K562 (cell line): Measurements from ENCODE around the gene ZYG11A. TPM values are rescaled to one million over a fixed set of nuclear protein-coding genes. Genes with fewer than 3 reads are reported as not detected.

ENCODE experiments used
- ATAC-seq: fragments of 200-7000 bp; cut with Tn5 transposase; 3 replicates; pipeline ENCODE4 v1.9.1; 2020; ENCODE audit warnings: moderate library complexity
- BruUV-seq: library from RNA; stranded (reverse); fragments of 400-500 nt; replicated peaks from 2 replicates; lab custom pipeline; 2021; lab: Mats Ljungman, UMichigan
- CTCF ChIA-PET: fragments of 300-600 bp; formaldehyde crosslinking; extraction: SDS; loops from one replicate; lab custom pipeline; 2021; ENCODE audit warnings: low intra/inter-chr PET ratio; lab: Yijun Ruan, JAX
- POLR2A ChIA-PET: fragments of 300-600, 350-650 bp; sonication (Branson Sonifier 250); formaldehyde crosslinking; extraction: SDS; loops from one replicate; lab custom pipeline; 2021; ENCODE audit warnings: antibody characterized with exemption, inconsistent platforms; lab: Yijun Ruan, JAX
- DNase-seq, 4 experiments: peaks; one replicate each; pipeline versions ENCODE4 v3.0.0 to v3.0.0-alpha.2; 2011 to 2018; ENCODE audit warnings: low spot score in 3 of 4, mixed read lengths in 3 of 4; ENCODE audit errors: extremely low read depth in 1 of 4
- FAIRE-seq: peaks from 2 replicates; lab custom pipeline; 2011; peaks lifted over from hg19 to GRCh38; lab: Jason Lieb, UNC
- H2AFZ ChIP-seq: 2 replicates; pipeline ENCODE4 v1.6.0; 2011; ENCODE audit warnings: low read depth, low read length, control low read depth, inconsistent platforms
- H3K27ac ChIP-seq: fragments of 200-600 bp; 3 replicates; pipeline ENCODE4 v1.8.0; 2011; ENCODE audit warnings: low read depth, mild to moderate bottlenecking, control low read depth, inconsistent platforms, low read length, moderate library complexity, mixed read lengths; ENCODE audit errors: extremely low read depth
- H3K27me3 ChIP-seq, 2 experiments: fragments of 300-600 bp in 1 of 2; 2 replicates in 1 of 2; 3 replicates in 1 of 2; pipeline versions ENCODE4 v1.6.0 to v1.8.0; 2011; ENCODE audit warnings: inconsistent platforms in 2 of 2, low read length in 2 of 2, mild to moderate bottlenecking in 1 of 2, mixed read lengths in 1 of 2, moderate library complexity in 1 of 2; ENCODE audit not compliant: control insufficient read depth in 2 of 2, insufficient read depth in 2 of 2
- H3K36me3 ChIP-seq: fragments of 300-600 bp; 3 replicates; pipeline ENCODE4 v1.8.0; 2011; ENCODE audit warnings: mild to moderate bottlenecking, low read length, inconsistent platforms; ENCODE audit not compliant: control insufficient read depth, insufficient read depth
- H3K4me1 ChIP-seq, 2 experiments: fragments of 200-600 bp in 1 of 2; replicated peaks in 1 of 2; 2 replicates in 1 of 2; 3 replicates in 1 of 2; pipeline versions ENCODE4 v1.5.1 to v1.8.0; 2011; ENCODE audit warnings: inconsistent platforms in 2 of 2, low read length in 2 of 2, mild to moderate bottlenecking in 1 of 2, mixed read lengths in 1 of 2, moderate library complexity in 1 of 2; ENCODE audit not compliant: control insufficient read depth in 2 of 2, insufficient read depth in 2 of 2
- H3K4me2 ChIP-seq: 2 replicates; pipeline ENCODE4 v1.6.1; 2011; ENCODE audit warnings: low read length, control low read depth, inconsistent platforms, mixed read lengths; ENCODE audit not compliant: insufficient read depth
- H3K4me3 ChIP-seq: fragments of 200-600 bp; sonication (generic), shearing (Covaris generic); 2 replicates; pipeline ENCODE4 v1.5.1; 2016; ENCODE audit warnings: control low read depth, inconsistent platforms
- H3K79me2 ChIP-seq: fragments of 200-600 bp; 3 replicates; pipeline ENCODE4 v1.8.0; 2011; ENCODE audit warnings: low read length, inconsistent platforms; ENCODE audit not compliant: control insufficient read depth, insufficient read depth
- H3K9ac ChIP-seq, 2 experiments: 2 replicates each; pipeline versions ENCODE4 v1.6.0 to v1.6.1; 2011; ENCODE audit warnings: low read depth in 2 of 2, low read length in 2 of 2, control low read depth in 1 of 2, inconsistent platforms in 1 of 2, mild to moderate bottlenecking in 1 of 2, mixed read lengths in 1 of 2; ENCODE audit not compliant: insufficient read depth in 1 of 2
- H3K9me1 ChIP-seq: one replicate; pipeline ENCODE4 v1.6.0; 2011; ENCODE audit warnings: inconsistent platforms, mild to moderate bottlenecking, low read length, moderate library complexity; ENCODE audit not compliant: control insufficient read depth, insufficient read depth
- H3K9me3 ChIP-seq: replicated peaks from 2 replicates; pipeline ENCODE4 v1.5.1; 2011; ENCODE audit warnings: low read depth, low read length, inconsistent platforms; ENCODE audit not compliant: control insufficient read depth, insufficient read depth
- H4K20me1 ChIP-seq: replicated peaks from 2 replicates; pipeline ENCODE4 v1.6.1; 2011; ENCODE audit warnings: low read length, inconsistent platforms, mixed read lengths; ENCODE audit not compliant: control insufficient read depth, insufficient read depth
- HMG20A ChIP-seq: fragments of 450-650 bp; formaldehyde crosslinking; conservative IDR thresholded peaks from 2 replicates; pipeline ENCODE4 v1.4.0; 2020; ENCODE audit warnings: mild to moderate bottlenecking, mixed read lengths
- HNRNPK ChIP-seq: fragments of 200-400 bp; formaldehyde crosslinking; IDR thresholded peaks from one replicate; pipeline ENCODE4 v1.6.1; 2018; ENCODE audit warnings: mild to moderate bottlenecking, low read depth, low read length; ENCODE audit not compliant: poor library complexity, severe bottlenecking
- KLF1 ChIP-seq: fragments of 450-650 bp; IDR thresholded peaks from 2 replicates; pipeline ENCODE4 v1.6.1; 2016; ENCODE audit warnings: missing genetic modification characterization, missing compliant biosample characterization
- NR4A1 ChIP-seq, 2 experiments: fragments of 250-450 bp in 1 of 2; fragments of 450-650 bp in 1 of 2; sonication (Bioruptor Pico) in 1 of 2; IDR thresholded peaks; 2 replicates each; pipeline versions ENCODE4 v1.4.0 to v1.6.1; 2016 to 2020; ENCODE audit warnings: mild to moderate bottlenecking in 2 of 2, missing compliant biosample characterization in 1 of 2, missing genetic modification characterization in 1 of 2, moderate library complexity in 1 of 2
- SRSF9 ChIP-seq: fragments of 200-400 bp; formaldehyde crosslinking; IDR thresholded peaks from 2 replicates; pipeline ENCODE4 v1.6.1; 2017; ENCODE audit warnings: low read depth, low read length, borderline replicate concordance
- XRCC3 ChIP-seq: fragments of 450-650 bp; IDR thresholded peaks from 2 replicates; pipeline ENCODE4 v1.6.1; 2017; ENCODE audit warnings: mild to moderate bottlenecking, moderate library complexity
- ZBTB9 ChIP-seq: fragments of 450-650 bp; formaldehyde crosslinking; IDR thresholded peaks from 2 replicates; pipeline ENCODE4 v1.4.0; 2020; ENCODE audit warnings: mild to moderate bottlenecking, moderate library complexity
- ZNF121 ChIP-seq: sonication (generic); formaldehyde crosslinking; conservative IDR thresholded peaks from 2 replicates; pipeline ENCODE4 v1.8.0; 2022; ENCODE audit warnings: missing genetic modification reagents
- ZNF165 ChIP-seq: fragments of 250-450 bp; sonication (Bioruptor Pico); IDR thresholded peaks from 2 replicates; pipeline ENCODE4 v1.4.0; 2020; ENCODE audit warnings: borderline replicate concordance
- ZNF184 ChIP-seq: sonication (generic); formaldehyde crosslinking; IDR thresholded peaks from 2 replicates; pipeline ENCODE4 v1.5.0; 2020; ENCODE audit warnings: missing genetic modification reagents
- ZNF263 ChIP-seq: sonication (generic); formaldehyde crosslinking; IDR thresholded peaks from 2 replicates; pipeline ENCODE4 v1.8.0; 2022; ENCODE audit warnings: mild to moderate bottlenecking, missing genetic modification reagents, borderline replicate concordance
- WGBS: fragments of 100-300 bp; shearing (Covaris generic); methylation state at CpG from one replicate; pipeline ENCODE4 v1.1.6; 2016; ENCODE audit warnings: low coverage, mixed read lengths; ENCODE audit not compliant: insufficient coverage; ENCODE audit errors: missing lambda C conversion rate; 5-methylcytosine and 5-hydroxymethylcytosine counted together
- in situ Hi-C: fragments of 300-500 bp; cut with MboI; formaldehyde crosslinking; loops from 4 replicates; pipeline ENCODE4 v1.15.0; 2018; ENCODE audit warnings: inconsistent platforms, mixed read lengths
- intact Hi-C: fragments of 100-400 bp; cut with micrococcal nuclease; formaldehyde crosslinking; loops from 2 replicates; pipeline ENCODE4 v1.14.2; 2022
- polyA plus RNA-seq, 8 experiments: library from polyadenylated mRNA; depleted of rRNA in 4 of 8; stranded (reverse) in 5 of 8; unstranded in 3 of 8; fragments of >200 nt; fragmentation: Nextera tagmentation in 2 of 8; fragmentation: Illumina TruSeq in 1 of 8; extraction: Ambion mirVana in 2 of 8; extraction: Trizol in 1 of 8; gene quantifications; 2 replicates each; pipeline versions ENCODE4 v1.2.1 to v1.2.3, GENCODE V29; 2011 to 2014; ENCODE audit warnings: inconsistent platforms in 1 of 8, missing spikeins in 1 of 8
- total RNA-seq, 7 experiments: library from RNA; depleted of rRNA in 6 of 7; stranded (reverse); fragments of >200 nt in 6 of 7; fragmentation: Illumina TruSeq in 2 of 7; extraction: Trizol in 2 of 7; gene quantifications; 2 replicates each; pipeline versions ENCODE4 v1.2.1 to v1.2.3, GENCODE V29; 2011 to 2021; ENCODE audit warnings: low replicate concordance in 1 of 7
- TF ChIP-seq, protein P1 (sequence below): sonication (generic); formaldehyde crosslinking; IDR thresholded peaks from 2 replicates; pipeline ENCODE4 v1.8.0; 2022; ENCODE audit warnings: mild to moderate bottlenecking, missing genetic modification reagents
- TF ChIP-seq, protein P2 (sequence below): fragments of 450-650 bp; IDR thresholded peaks from 2 replicates; pipeline ENCODE4 v1.6.1; 2016; ENCODE audit warnings: borderline replicate concordance
- TF ChIP-seq, protein P3 (sequence below): fragments of 450-650 bp; IDR thresholded peaks from 2 replicates; pipeline ENCODE4 v1.7.1; 2018; ENCODE audit warnings: mild to moderate bottlenecking, low read depth; ENCODE audit not compliant: partially characterized antibody

ZYG11A gene
- total and polyA plus RNA-seq, 9 of the 15 experiments (the other 6 are each of a cell fraction or from before 2014, with no cell fraction given), result 4.5 to 21.9 (median 14.0) TPM

GRCh38 chr1:52927212-52928014 lies 84.9 kb downstream of the ZYG11A start, which contains the start of gene SCP2:
Gene SCP2 (plus strand): TSS chr1:52927276. CDS start chr1:52927397, 121 bp downstream.
- Histone ChIP-seq H3K36me3 (no peaks in the 10 kb centered on the region), H3K27me3 (no peaks in the 10 kb centered on the region; a peak in 1 of 5 replicates), H3K9me3 (no peaks in the 10 kb centered on the region), H3K9me1 (no peaks in the 10 kb centered on the region), H3K4me2 (peak within 1 kb of the TSS; percentile 73), H3K4me3 (peak within 1 kb of the TSS; percentile 53), H4K20me1 (no peaks in the 10 kb centered on the region), H3K9ac (peak within 1 kb of the TSS; percentile 68 to 95), H3K79me2 (peaks cover 2% of the 10 kb centered on the region; the same call in 1 of the 3 replicates), H3K27ac (peak within 1 kb of the TSS; percentile 66), H3K4me1 (peaks cover 2 to 21% of the 10 kb centered on the region in 2 experiments; a peak in 2 of 5 replicates), H2AFZ (peak within 1 kb of the TSS; percentile 86)
- DNase-seq, result peak; percentile 80 to 89 (median 86)
- ATAC-seq, result peak; percentile 92
- in situ Hi-C loops (no loop called here), intact Hi-C loops (no loop called here)
- BruUV-seq, result TSS peak; percentile 55
- 19% methylated on average over 51 of the region's 65 CpGs for WGBS
- POLR2A ChIA-PET, result interaction anchor here (1.0 to 1.5 kb wide), 2 partner anchors 10 to 13 kb away, joined by 3 to 6 read pairs; no protein-coding TSS in a partner anchor
- FAIRE-seq, result no peak
- CTCF ChIA-PET, result no interaction called here
- TF ChIP-seq NR4A1 (CRISPR knock-in tag; IDR thresholded peaks at IDR 0.05), result no peak
- no peak for TF ChIP-seq NR4A1 (tag; IDR thresholded peaks at IDR 0.05)
- no peak for TF ChIP-seq ZNF121 (CRISPR knock-in tag)
- TF ChIP-seq ZBTB9, result no peak
- TF ChIP-seq XRCC3, result no peak
- TF ChIP-seq HMG20A (CRISPR knock-in tag), result no peak
- TF ChIP-seq, protein P1, sequence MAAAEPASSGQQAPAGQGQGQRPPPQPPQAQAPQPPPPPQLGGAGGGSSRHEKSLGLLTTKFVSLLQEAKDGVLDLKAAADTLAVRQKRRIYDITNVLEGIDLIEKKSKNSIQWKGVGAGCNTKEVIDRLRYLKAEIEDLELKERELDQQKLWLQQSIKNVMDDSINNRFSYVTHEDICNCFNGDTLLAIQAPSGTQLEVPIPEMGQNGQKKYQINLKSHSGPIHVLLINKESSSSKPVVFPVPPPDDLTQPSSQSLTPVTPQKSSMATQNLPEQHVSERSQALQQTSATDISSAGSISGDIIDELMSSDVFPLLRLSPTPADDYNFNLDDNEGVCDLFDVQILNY (CRISPR knock-in tag), result no peak
- TF ChIP-seq, protein P2, sequence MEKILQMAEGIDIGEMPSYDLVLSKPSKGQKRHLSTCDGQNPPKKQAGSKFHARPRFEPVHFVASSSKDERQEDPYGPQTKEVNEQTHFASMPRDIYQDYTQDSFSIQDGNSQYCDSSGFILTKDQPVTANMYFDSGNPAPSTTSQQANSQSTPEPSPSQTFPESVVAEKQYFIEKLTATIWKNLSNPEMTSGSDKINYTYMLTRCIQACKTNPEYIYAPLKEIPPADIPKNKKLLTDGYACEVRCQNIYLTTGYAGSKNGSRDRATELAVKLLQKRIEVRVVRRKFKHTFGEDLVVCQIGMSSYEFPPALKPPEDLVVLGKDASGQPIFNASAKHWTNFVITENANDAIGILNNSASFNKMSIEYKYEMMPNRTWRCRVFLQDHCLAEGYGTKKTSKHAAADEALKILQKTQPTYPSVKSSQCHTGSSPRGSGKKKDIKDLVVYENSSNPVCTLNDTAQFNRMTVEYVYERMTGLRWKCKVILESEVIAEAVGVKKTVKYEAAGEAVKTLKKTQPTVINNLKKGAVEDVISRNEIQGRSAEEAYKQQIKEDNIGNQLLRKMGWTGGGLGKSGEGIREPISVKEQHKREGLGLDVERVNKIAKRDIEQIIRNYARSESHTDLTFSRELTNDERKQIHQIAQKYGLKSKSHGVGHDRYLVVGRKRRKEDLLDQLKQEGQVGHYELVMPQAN, result no peak
- no peak for TF ChIP-seq ZNF184 (CRISPR knock-in tag)
- TF ChIP-seq, protein P3, sequence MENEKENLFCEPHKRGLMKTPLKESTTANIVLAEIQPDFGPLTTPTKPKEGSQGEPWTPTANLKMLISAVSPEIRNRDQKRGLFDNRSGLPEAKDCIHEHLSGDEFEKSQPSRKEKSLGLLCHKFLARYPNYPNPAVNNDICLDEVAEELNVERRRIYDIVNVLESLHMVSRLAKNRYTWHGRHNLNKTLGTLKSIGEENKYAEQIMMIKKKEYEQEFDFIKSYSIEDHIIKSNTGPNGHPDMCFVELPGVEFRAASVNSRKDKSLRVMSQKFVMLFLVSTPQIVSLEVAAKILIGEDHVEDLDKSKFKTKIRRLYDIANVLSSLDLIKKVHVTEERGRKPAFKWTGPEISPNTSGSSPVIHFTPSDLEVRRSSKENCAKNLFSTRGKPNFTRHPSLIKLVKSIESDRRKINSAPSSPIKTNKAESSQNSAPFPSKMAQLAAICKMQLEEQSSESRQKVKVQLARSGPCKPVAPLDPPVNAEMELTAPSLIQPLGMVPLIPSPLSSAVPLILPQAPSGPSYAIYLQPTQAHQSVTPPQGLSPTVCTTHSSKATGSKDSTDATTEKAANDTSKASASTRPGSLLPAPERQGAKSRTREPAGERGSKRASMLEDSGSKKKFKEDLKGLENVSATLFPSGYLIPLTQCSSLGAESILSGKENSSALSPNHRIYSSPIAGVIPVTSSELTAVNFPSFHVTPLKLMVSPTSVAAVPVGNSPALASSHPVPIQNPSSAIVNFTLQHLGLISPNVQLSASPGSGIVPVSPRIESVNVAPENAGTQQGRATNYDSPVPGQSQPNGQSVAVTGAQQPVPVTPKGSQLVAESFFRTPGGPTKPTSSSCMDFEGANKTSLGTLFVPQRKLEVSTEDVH, result no peak
- TF ChIP-seq ZNF263, result no peak
- no peak for TF ChIP-seq ZNF165 (CRISPR knock-in tag)
- TF ChIP-seq SRSF9, result no peak
- no peak for TF ChIP-seq HNRNPK
- no peak for TF ChIP-seq KLF1 (tag)
